Spinal cord (tissue), 10 donors: ENCODE data around the gene LRRC55. TPM values are rescaled to one million over a fixed set of nuclear protein-coding genes. Genes with fewer than 3 reads are reported as not detected.

Experiments used
- DNase-seq, 6 donors: peaks; one replicate each; pipeline versions ENCODE4 v3.0.0 to v3.0.0-alpha.2; 2013 to 2015; ENCODE audit warnings: low spot score in 6 of 6, low read depth in 4 of 6
- H3K27ac ChIP-seq: one replicate; pipeline ENCODE4 v1.5.1; 2013; ENCODE audit warnings: low read depth, low read length, control low read depth
- H3K27me3 ChIP-seq: one replicate; pipeline ENCODE4 v1.6.1; 2013; ENCODE audit warnings: low read length; ENCODE audit not compliant: control insufficient read depth, insufficient read depth
- H3K36me3 ChIP-seq: one replicate; pipeline ENCODE4 v1.6.1; 2013; ENCODE audit warnings: low read length; ENCODE audit not compliant: control insufficient read depth, insufficient read depth
- H3K4me1 ChIP-seq: one replicate; pipeline ENCODE4 v1.6.1; 2013; ENCODE audit warnings: low read length; ENCODE audit not compliant: control insufficient read depth, insufficient read depth
- H3K4me3 ChIP-seq: one replicate; pipeline ENCODE4 v1.5.1; 2013; ENCODE audit warnings: low read depth, low read length, control low read depth
- H3K9me3 ChIP-seq: one replicate; pipeline ENCODE4 v1.6.1; 2013; ENCODE audit warnings: low read length; ENCODE audit not compliant: control insufficient read depth, insufficient read depth
- WGBS: methylation state at CpG from one replicate; pipeline ENCODE4 v1.1.5; 2013; ENCODE audit warnings: missing lambda C conversion rate; ENCODE audit not compliant: insufficient coverage; 5-methylcytosine and 5-hydroxymethylcytosine counted together
- polyA plus RNA-seq, 2 donors: library from polyadenylated mRNA; unstranded; fragments of 120-200 nt; gene quantifications; one replicate each; pipeline ENCODE4 v1.2.1, GENCODE V29; 2013; ENCODE audit not compliant: insufficient read length in 2 of 2
- total RNA-seq, 2 donors: library from RNA; depleted of rRNA in 1 of 2; stranded (reverse); fragments of 120-200 nt in 1 of 2; fragments of >200 nt in 1 of 2; gene quantifications; one replicate each; pipeline versions ENCODE4 v1.2.3 to v1.2.4, GENCODE V29; 2013 to 2014
- donor health status: healthy.

LRRC55 gene
- total and polyA plus RNA-seq, 4 donors: 8.7 to 39.3 (median 22.6) TPM

DNA sequence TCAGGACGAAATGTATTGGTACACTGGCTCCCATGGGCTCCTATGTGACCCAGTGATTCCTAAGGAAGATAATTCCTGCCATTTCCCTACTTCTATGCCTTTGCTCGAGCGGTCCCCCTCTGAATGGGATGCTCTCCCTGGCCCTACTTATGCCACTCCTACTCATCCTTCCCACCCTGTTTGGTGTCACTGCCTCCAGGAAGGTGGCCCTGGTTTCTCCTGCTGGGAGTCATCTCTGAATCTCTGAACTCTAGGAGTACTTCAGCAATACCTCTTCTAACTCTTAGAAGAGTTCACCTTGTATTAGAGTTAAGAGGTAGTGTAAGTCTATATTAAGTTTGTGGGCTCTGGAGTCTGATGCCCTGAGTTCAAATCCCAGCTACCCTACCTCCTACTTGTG, 35.5 kb upstream of the LRRC55 start:
- no peaks in the 10 kb centered on the region for H3K27me3 ChIP-seq
- no peaks in the 10 kb centered on the region for H3K36me3 ChIP-seq
- H3K9me3 ChIP-seq: no peaks in the 10 kb centered on the region
- no peak for DNase-seq
- H3K4me1 ChIP-seq: no peaks in the 10 kb centered on the region
- no peak overlapping the region for H3K27ac ChIP-seq
- WGBS: 92% methylated on average over 3 of the region's 3 CpGs
- H3K4me3 ChIP-seq: no peak overlapping the region

GRCh38 chr11:57148621-57149020, 33.1 kb upstream of the LRRC55 start:
- Histone ChIP-seq H3K4me3 (no peak overlapping the region), H3K36me3 (no peaks in the 10 kb centered on the region), H3K9me3 (no peaks in the 10 kb centered on the region), H3K27ac (no peak overlapping the region), H3K27me3 (no peaks in the 10 kb centered on the region), H3K4me1 (no peaks in the 10 kb centered on the region)
- WGBS: 67% methylated on average over 5 of the region's 5 CpGs
- no peak for DNase-seq

DNA sequence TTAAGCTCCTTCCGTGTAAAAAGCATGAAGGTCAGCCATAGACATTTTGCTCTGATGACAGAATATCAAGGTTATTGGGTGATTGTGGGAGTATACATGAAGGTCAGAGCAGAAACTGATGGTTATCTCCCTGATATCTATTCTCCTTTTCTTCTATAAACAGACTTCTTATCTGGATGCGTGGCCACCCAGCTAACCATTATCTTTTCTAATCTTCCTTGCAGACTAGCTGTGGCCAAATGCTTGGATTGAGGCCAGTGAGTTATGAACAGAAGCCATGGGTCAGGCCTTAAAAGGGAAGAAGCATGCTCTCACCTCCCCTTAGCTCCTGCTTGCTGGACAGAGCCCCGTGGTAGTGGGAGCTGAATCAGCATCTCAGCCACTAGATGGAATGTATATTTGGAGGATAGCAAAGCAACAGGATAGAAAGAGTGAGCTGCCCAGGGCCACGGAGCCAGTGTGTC, 31.3 kb upstream of the LRRC55 start:
- Histone ChIP-seq H3K36me3 (no peaks in the 10 kb centered on the region), H3K4me3 (no peak overlapping the region), H3K27ac (no peak overlapping the region), H3K9me3 (no peaks in the 10 kb centered on the region), H3K27me3 (no peaks in the 10 kb centered on the region), H3K4me1 (no peaks in the 10 kb centered on the region)
- no peak for DNase-seq
- WGBS: 50% methylated on average over 1 of the region's 4 CpGs

GRCh38 chr11:57152134-57152533, 29.6 kb upstream of the LRRC55 start:
- Histone ChIP-seq H3K9me3 (no peaks in the 10 kb centered on the region), H3K27ac (no peak overlapping the region), H3K36me3 (no peaks in the 10 kb centered on the region), H3K4me1 (peaks cover 4% of the 10 kb centered on the region), H3K4me3 (no peak overlapping the region), H3K27me3 (no peaks in the 10 kb centered on the region)
- WGBS: no CpG with 5 or more reads among the region's 2 CpGs
- no peak for DNase-seq

DNA sequence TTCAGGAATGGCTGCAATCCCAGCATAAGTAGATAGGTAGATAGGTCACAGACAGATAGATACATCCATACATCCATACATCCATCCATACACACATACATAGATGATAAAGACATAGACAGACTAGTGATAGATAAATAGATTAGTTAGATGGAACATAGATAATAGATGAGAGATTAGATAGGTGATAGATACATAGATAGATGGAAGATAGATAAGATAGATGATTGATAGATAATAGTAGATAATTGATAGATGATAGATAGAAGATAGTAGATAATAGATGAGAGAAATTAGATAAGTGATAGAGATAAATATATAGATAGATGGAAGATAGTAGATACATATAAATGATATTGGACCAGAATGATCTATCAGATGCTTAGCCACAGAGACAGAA, 28.3 kb upstream of the LRRC55 start:
- no peak for DNase-seq
- no peaks in the 10 kb centered on the region for H3K27me3 ChIP-seq
- H3K9me3 ChIP-seq: no peaks in the 10 kb centered on the region
- peaks cover 4% of the 10 kb centered on the region for H3K4me1 ChIP-seq
- no peak overlapping the region for H3K27ac ChIP-seq
- no peaks in the 10 kb centered on the region for H3K36me3 ChIP-seq
- no peak overlapping the region for H3K4me3 ChIP-seq

GRCh38 chr11:57154739-57155138, 27.0 kb upstream of the LRRC55 start:
- H3K4me1 ChIP-seq: peaks cover 4% of the 10 kb centered on the region
- H3K27ac ChIP-seq: no peak overlapping the region
- no peak overlapping the region for H3K4me3 ChIP-seq
- DNase-seq: no peak
- H3K9me3 ChIP-seq: no peaks in the 10 kb centered on the region
- H3K27me3 ChIP-seq: no peaks in the 10 kb centered on the region
- H3K36me3 ChIP-seq: no peaks in the 10 kb centered on the region
- WGBS: no CpG with 5 or more reads among the region's 2 CpGs

- Histone ChIP-seq H3K9me3 (no peaks in the 10 kb centered on the region), H3K27me3 (no peaks in the 10 kb centered on the region), H3K36me3 (no peaks in the 10 kb centered on the region), H3K4me3 (no peak overlapping the region), H3K4me1 (peaks cover 4% of the 10 kb centered on the region), H3K27ac (no peak overlapping the region)
- DNase-seq: no peak
- WGBS: 89% methylated on average over 1 of the region's 1 CpG
Observed at GRCh38 chr11:57155400-57155799, 26.4 kb upstream of the LRRC55 start.

- Histone ChIP-seq H3K4me3 (no peak overlapping the region), H3K4me1 (peaks cover 4% of the 10 kb centered on the region), H3K27me3 (no peaks in the 10 kb centered on the region), H3K27ac (no peak overlapping the region), H3K36me3 (no peaks in the 10 kb centered on the region), H3K9me3 (no peaks in the 10 kb centered on the region)
- DNase-seq: peak in 1 of 6 donors; percentile 43
- 46% methylated on average over 4 of the region's 10 CpGs for WGBS
Observed at GRCh38 chr11:57155838-57156607, 25.7 kb upstream of the LRRC55 start.

- Histone ChIP-seq H3K4me3 (no peak overlapping the region), H3K27ac (no peak overlapping the region), H3K36me3 (no peaks in the 10 kb centered on the region), H3K9me3 (no peaks in the 10 kb centered on the region), H3K4me1 (peaks cover 4% of the 10 kb centered on the region), H3K27me3 (no peaks in the 10 kb centered on the region)
- WGBS: 67% methylated on average over 2 of the region's 4 CpGs
- no peak for DNase-seq
Observed at GRCh38 chr11:57156928-57157327, 24.8 kb upstream of the LRRC55 start.

DNA sequence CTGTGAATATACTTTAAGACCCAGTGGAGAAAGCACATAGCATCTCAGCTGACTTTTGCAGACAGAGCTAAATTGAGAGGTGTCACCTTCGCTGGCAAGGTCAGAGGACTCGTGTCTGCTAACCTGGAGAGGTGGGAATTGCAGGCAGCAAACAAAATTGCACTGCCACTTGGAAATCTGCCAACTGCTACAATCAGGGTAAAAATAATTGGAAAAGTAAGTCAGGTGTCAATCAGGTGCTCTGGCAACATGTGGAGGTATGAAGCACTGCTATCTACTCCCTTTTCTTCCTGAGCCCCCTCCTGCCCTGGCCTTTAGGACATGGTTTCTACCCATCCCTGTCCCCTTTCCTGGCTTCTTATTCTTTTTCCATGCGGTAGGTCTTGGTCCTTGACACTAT, 24.1 kb upstream of the LRRC55 start:
- Histone ChIP-seq H3K27ac (no peak overlapping the region), H3K27me3 (no peaks in the 10 kb centered on the region), H3K36me3 (no peaks in the 10 kb centered on the region), H3K4me1 (peaks cover 4% of the 10 kb centered on the region), H3K9me3 (no peaks in the 10 kb centered on the region), H3K4me3 (no peak overlapping the region)
- WGBS: 74% methylated on average over 3 of the region's 3 CpGs
- DNase-seq: no peak
